ENCODE measurements around the gene ZNF76. TPM values are rescaled to one million over a fixed set of nuclear protein-coding genes. Genes with fewer than 3 reads are reported as not detected.

ZNF76 gene
- total RNA-seq, 4 donors from 2014 or later: 41.6 to 97.2 (median 55.5) TPM

DNA sequence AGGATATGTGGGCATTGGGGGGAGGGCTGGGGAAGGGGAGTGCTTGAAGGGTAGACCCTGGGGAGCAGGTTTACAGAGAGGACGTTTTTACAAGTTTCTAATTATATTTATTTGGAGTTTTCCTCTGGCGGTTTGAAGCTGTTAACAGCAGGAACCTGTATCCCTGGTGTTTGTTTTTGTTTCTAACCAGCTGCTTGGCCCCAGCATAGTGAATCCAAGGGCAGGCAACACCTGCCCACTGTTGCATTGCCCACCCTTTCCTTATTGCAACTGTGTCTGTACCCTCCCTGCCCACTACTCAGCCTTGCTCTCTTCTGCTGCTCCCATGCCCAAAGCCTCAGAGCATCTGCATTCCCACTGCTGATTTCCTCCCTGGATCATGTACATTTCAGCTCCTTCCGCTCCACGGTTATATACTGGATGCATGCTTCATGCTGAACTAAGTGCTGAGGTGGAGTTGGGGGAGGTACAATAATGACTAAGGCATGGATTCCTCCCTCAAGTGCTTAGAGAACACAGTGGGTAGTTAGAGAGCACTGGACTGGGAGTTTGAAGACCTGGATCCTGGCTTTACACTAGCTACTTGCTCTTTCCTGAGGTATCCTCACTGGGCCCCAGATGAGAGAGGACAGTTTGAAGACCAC is 39.7 kb upstream of the ZNF76 start:
- Histone ChIP-seq H3K36me3 (no peaks in the 10 kb centered on the region), H3K27me3 (peaks cover 0 to 21% of the 10 kb centered on the region in 2 donors), H3K27ac (no peak overlapping the region), H3K9me3 (no peaks in the 10 kb centered on the region), H3K4me3 (no peak overlapping the region), H3K4me1 (peaks cover 0 to 27% (median 2%) of the 10 kb centered on the region in 4 donors)
- no peak for TF ChIP-seq POLR2A (IDR thresholded peaks at IDR 0.05)
- TF ChIP-seq, protein P1, sequence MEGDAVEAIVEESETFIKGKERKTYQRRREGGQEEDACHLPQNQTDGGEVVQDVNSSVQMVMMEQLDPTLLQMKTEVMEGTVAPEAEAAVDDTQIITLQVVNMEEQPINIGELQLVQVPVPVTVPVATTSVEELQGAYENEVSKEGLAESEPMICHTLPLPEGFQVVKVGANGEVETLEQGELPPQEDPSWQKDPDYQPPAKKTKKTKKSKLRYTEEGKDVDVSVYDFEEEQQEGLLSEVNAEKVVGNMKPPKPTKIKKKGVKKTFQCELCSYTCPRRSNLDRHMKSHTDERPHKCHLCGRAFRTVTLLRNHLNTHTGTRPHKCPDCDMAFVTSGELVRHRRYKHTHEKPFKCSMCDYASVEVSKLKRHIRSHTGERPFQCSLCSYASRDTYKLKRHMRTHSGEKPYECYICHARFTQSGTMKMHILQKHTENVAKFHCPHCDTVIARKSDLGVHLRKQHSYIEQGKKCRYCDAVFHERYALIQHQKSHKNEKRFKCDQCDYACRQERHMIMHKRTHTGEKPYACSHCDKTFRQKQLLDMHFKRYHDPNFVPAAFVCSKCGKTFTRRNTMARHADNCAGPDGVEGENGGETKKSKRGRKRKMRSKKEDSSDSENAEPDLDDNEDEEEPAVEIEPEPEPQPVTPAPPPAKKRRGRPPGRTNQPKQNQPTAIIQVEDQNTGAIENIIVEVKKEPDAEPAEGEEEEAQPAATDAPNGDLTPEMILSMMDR (IDR thresholded peaks at IDR 0.05): no peak
- no peak for TF ChIP-seq EP300 (IDR thresholded peaks at IDR 0.05)
- DNase-seq (ENCODE audit: low spot score in 2 of 2): no peak
- 60 to 80% methylated on average over 4 of the region's 4 CpGs for WGBS, 2 donors

DNA sequence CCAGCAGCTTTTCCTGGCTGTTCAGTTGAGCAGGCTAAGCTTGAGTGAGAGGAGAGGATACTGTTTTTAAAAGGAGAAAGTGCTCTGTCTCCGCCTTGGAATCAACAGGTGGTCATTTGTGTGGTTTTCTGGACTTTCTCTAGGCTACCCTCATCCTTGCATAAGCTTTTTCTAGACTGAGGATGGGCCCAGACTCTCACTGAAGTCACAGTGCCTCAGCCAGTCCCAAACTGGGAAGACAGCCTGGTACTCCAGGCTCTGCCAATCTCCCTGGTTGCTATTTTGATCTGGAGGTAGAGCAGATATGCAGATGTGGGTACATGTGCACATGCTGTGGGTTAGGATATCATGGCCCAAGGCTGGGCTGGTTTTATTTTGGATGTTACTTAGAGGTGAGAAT is 38.8 kb upstream of the ZNF76 start:
- no peak for DNase-seq (ENCODE audit: low spot score in 2 of 2)
- TF ChIP-seq EP300 (IDR thresholded peaks at IDR 0.05) (no peak), POLR2A (IDR thresholded peaks at IDR 0.05) (no peak)
- TF ChIP-seq, protein P1 (IDR thresholded peaks at IDR 0.05): no peak
- Histone ChIP-seq H3K27ac (no peak overlapping the region), H3K27me3 (peaks cover 0 to 12% of the 10 kb centered on the region in 2 donors), H3K4me3 (no peak overlapping the region), H3K4me1 (peaks cover 0 to 18% (median 0%) of the 10 kb centered on the region in 4 donors), H3K9me3 (no peaks in the 10 kb centered on the region), H3K36me3 (no peaks in the 10 kb centered on the region)
- 94 to 100% methylated on average over 1 of the region's 1 CpG for WGBS, 2 donors

DNA sequence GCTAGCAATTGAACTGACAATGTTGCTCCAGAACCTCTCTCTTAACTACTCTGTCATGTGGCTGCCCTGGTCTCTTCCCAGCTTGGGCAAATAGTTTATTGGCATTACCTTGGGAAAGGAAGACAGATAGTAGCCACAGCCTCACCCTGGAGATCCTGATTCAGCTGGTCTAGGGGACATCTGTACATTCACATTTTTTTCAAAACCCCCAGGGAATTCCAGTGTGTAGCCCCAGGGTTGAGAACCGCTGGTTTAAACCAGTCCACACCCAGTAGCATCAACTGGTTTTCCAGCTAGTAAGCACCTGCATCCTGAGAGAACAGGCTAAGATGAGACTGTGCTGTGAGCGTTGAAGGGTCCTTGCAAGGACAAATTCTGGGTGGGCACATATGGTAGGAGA is 36.1 kb upstream of the ZNF76 start:
- Histone ChIP-seq H3K27ac (no peak overlapping the region), H3K4me1 (no peaks in the 10 kb centered on the region), H3K4me3 (no peak overlapping the region), H3K36me3 (peaks cover 0 to 3% (median 0%) of the 10 kb centered on the region in 3 donors), H3K9me3 (no peaks in the 10 kb centered on the region), H3K27me3 (no peaks in the 10 kb centered on the region)
- WGBS, 2 donors: 90 to 93% methylated on average over 2 of the region's 2 CpGs
- TF ChIP-seq, protein P1 (IDR thresholded peaks at IDR 0.05): no peak
- TF ChIP-seq POLR2A (IDR thresholded peaks at IDR 0.05) (no peak), EP300 (IDR thresholded peaks at IDR 0.05) (no peak)
- no peak for DNase-seq (ENCODE audit: low spot score in 2 of 2)

DNA sequence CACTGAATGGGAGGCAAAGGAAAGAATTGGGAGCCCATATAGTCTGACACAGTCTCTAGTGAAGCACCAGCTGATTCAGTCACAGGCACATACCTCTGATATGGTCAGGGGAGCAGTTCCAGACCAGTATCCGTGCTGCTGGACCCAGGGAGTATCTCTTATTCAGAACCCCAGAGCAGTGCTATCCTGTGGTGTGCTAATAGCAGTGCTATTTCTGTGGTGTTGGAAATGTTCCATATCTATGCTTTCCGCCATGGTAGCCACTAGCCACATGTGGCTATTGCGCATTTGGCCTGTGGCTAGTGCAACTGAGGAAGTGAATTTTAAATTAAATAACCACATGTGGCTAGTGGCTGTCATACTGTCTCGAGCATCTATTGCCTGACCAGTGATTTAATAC is 34.8 kb upstream of the ZNF76 start:
- TF ChIP-seq EP300 (IDR thresholded peaks at IDR 0.05): no peak
- no peak for TF ChIP-seq POLR2A (IDR thresholded peaks at IDR 0.05)
- TF ChIP-seq, protein P1 (IDR thresholded peaks at IDR 0.05): no peak
- peaks cover 0 to 3% (median 0%) of the 10 kb centered on the region in 3 donors for H3K36me3 ChIP-seq
- H3K4me3 ChIP-seq: no peak overlapping the region
- no peaks in the 10 kb centered on the region for H3K9me3 ChIP-seq
- H3K27ac ChIP-seq: no peak overlapping the region
- no peak for DNase-seq (ENCODE audit: low spot score in 2 of 2)
- no peaks in the 10 kb centered on the region for H3K4me1 ChIP-seq
- H3K27me3 ChIP-seq: no peaks in the 10 kb centered on the region
- 80 to 87% methylated on average over 4 of the region's 4 CpGs for WGBS, 2 donors

DNA sequence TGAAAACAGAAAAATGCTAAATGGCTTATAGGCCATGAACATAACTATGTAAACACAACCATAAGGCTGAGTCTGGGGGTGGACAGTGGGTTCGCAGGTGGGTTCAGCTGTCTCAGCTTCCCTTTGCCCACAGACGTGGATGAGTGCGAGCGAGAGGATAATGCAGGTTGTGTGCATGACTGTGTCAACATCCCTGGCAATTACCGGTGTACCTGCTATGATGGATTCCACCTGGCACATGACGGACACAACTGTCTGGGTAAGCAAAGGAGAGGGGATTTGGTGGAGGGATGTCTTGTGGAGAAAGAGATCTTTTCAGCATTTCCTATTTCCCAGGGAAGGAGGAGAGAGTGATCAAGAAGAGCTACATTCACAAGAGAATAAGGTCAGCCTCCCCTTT is 31.1 kb upstream of the ZNF76 start:
- Histone ChIP-seq H3K27me3 (no peaks in the 10 kb centered on the region), H3K27ac (no peak overlapping the region), H3K9me3 (no peaks in the 10 kb centered on the region), H3K4me1 (peaks cover 0 to 9% (median 0%) of the 10 kb centered on the region in 4 donors), H3K36me3 (peaks cover 0 to 11% (median 0%) of the 10 kb centered on the region in 3 donors), H3K4me3 (no peak overlapping the region)
- no peak for DNase-seq (ENCODE audit: low spot score in 2 of 2)
- WGBS, 2 donors: 91 to 92% methylated on average over 6 of the region's 6 CpGs
- TF ChIP-seq EP300 (IDR thresholded peaks at IDR 0.05) (no peak), POLR2A (IDR thresholded peaks at IDR 0.05) (no peak)
- TF ChIP-seq, protein P1 (IDR thresholded peaks at IDR 0.05): no peak
